ENCODE results near the gene TEX28.
"Not testable (repeated sequence)": the region's sequence is repeated elsewhere in the genome, so short reads cannot be mapped to it uniquely, and the experiment has no call there.

The TEX28 gene

GRCh38 chrX:154310616-154311536 is 16.0 kb upstream of the TEX28 start:
- FAIRE-seq: no peak

- FAIRE-seq: no peak
These were observed 14.3 kb upstream of the TEX28 start for GRCh38 chrX:154309041-154309775.

- FAIRE-seq: no peak
These were observed 13.4 kb upstream of the TEX28 start for GRCh38 chrX:154308108-154308946.

GRCh38 chrX:154307202-154307601 is 12.3 kb upstream of the TEX28 start:
- no peak for FAIRE-seq

GRCh38 chrX:154305541-154306205 is 10.7 kb upstream of the TEX28 start:
- FAIRE-seq: no peak

- FAIRE-seq: no peak
These were observed 9.9 kb upstream of the TEX28 start for GRCh38 chrX:154304846-154305245.

GRCh38 chrX:154303476-154303875 is 8.6 kb upstream of the TEX28 start:
- no peak for FAIRE-seq

- FAIRE-seq: not testable (repeated sequence)
These were observed 8.1 kb upstream of the TEX28 start for GRCh38 chrX:154302998-154303397.

- no peak for FAIRE-seq
These were observed 5.9 kb upstream of the TEX28 start for GRCh38 chrX:154300816-154301215.

- no peak for FAIRE-seq
These were observed 3.4 kb upstream of the TEX28 start for GRCh38 chrX:154298312-154298711.

GRCh38 chrX:154296731-154297130 is 1.8 kb upstream of the TEX28 start:
- no peak for FAIRE-seq

- no peak for FAIRE-seq
These were observed 863 bp upstream of the TEX28 start, which contains the start of gene TKTL1 for GRCh38 chrX:154295664-154296310. TSS of gene TKTL1 (plus strand) at chrX:154295795. CDS start at chrX:154295860, 65 bp downstream.

- not testable (repeated sequence) for FAIRE-seq
These were observed 8.5 kb downstream of the TEX28 start for GRCh38 chrX:154286406-154286805.

- not testable (repeated sequence) for FAIRE-seq
These were observed 10.2 kb downstream of the TEX28 start for GRCh38 chrX:154284489-154285338.

GRCh38 chrX:154269245-154269644 is 25.7 kb downstream of the TEX28 start:
- not testable (repeated sequence) for FAIRE-seq

- FAIRE-seq: not testable (repeated sequence)
These were observed 31.9 kb downstream of the TEX28 start for GRCh38 chrX:154263072-154263471.

GRCh38 chrX:154258711-154259110 is 36.2 kb downstream of the TEX28 start:
- FAIRE-seq: not testable (repeated sequence)

- FAIRE-seq: not testable (repeated sequence)
These were observed 37.6 kb downstream of the TEX28 start, which contains the start of gene OPN1MW3 for GRCh38 chrX:154257282-154257681. TSS of gene OPN1MW3 (plus strand) at chrX:154257582. CDS start at chrX:154257620, 38 bp downstream.

- not testable (repeated sequence) for FAIRE-seq
These were observed 46.8 kb downstream of the TEX28 start for GRCh38 chrX:154248076-154248475.

GRCh38 chrX:154247377-154248045 is 47.4 kb downstream of the TEX28 start:
- FAIRE-seq: not testable (repeated sequence)

Measured in TTC549 (cell line).